Measurements from ENCODE around the gene SNRPA1.

GRCh38 chr15:101267320-101268104 lies 27.5 kb downstream of the SNRPA1 start:
- TF ChIP-seq, protein P1, sequence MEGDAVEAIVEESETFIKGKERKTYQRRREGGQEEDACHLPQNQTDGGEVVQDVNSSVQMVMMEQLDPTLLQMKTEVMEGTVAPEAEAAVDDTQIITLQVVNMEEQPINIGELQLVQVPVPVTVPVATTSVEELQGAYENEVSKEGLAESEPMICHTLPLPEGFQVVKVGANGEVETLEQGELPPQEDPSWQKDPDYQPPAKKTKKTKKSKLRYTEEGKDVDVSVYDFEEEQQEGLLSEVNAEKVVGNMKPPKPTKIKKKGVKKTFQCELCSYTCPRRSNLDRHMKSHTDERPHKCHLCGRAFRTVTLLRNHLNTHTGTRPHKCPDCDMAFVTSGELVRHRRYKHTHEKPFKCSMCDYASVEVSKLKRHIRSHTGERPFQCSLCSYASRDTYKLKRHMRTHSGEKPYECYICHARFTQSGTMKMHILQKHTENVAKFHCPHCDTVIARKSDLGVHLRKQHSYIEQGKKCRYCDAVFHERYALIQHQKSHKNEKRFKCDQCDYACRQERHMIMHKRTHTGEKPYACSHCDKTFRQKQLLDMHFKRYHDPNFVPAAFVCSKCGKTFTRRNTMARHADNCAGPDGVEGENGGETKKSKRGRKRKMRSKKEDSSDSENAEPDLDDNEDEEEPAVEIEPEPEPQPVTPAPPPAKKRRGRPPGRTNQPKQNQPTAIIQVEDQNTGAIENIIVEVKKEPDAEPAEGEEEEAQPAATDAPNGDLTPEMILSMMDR (conservative IDR thresholded peaks at IDR 0.05 in 1 of 2, IDR thresholded peaks at IDR 0.05 in 1 of 2; ENCODE audit: extremely low read depth in 1 of 2, insufficient read depth in 1 of 2, low read depth in 1 of 2, low read length in 2 of 2), result peak in 1 of 2 donors; percentile 9
- TF ChIP-seq EZH2 (IDR thresholded peaks at IDR 0.05; ENCODE audit: borderline replicate concordance, low read length), result no peak

All from mammary epithelial cell (primary cell).